ENCODE data around the gene MRFAP1. TPM values are rescaled to one million over a fixed set of nuclear protein-coding genes. Genes with fewer than 3 reads are reported as not detected.

Gene MRFAP1
- total and polyA plus RNA-seq, 2 of the 4 experiments (the other 2 are of a cell fraction) = 65.4 to 268 TPM

GRCh38 chr4:6605114-6605513 lies 35.4 kb upstream of the MRFAP1 start:
- no peak overlapping the region for H3K4me2 ChIP-seq (ENCODE audit: low read depth, low read length)
- DNase-seq = no peak
- intact Hi-C loops (cut with micrococcal nuclease) (no loop called here), in situ Hi-C loops (cut with MboI; ENCODE audit: low sequenced_read_pairs) (no loop called here), dilution Hi-C loops (cut with HindIII; ENCODE audit: low sequenced_read_pairs, unreplicated experiment) (no loop called here)
- no peak overlapping the region for H4K8ac ChIP-seq (ENCODE audit: low read depth in 2 of 2, low read length in 2 of 2)
- H2BK120ac ChIP-seq (ENCODE audit: low read depth, low read length) = no peak overlapping the region
- 0 out of 2 replicates have a peak, but pooled peaks cover 3% of the 10 kb centered on the region for H3K9me1 ChIP-seq (ENCODE audit: insufficient read depth, low read length)
- H3K23ac ChIP-seq (ENCODE audit: low read depth, low read length) = no peak overlapping the region
- H3K4ac ChIP-seq (ENCODE audit: low read depth, low read length) = no peak overlapping the region
- H4K20me1 ChIP-seq (ENCODE audit: insufficient read depth, low read length) = no peaks in the 10 kb centered on the region
- H2AK9ac ChIP-seq (replicated peaks; ENCODE audit: low read depth, low read length, poor library complexity) = no peak overlapping the region
- H3K36me3 ChIP-seq (ENCODE audit: control insufficient read depth, insufficient read depth, low read length) = peaks cover 44% of the 10 kb centered on the region; the same call in 1 of the 2 replicates
- H3K56ac ChIP-seq (ENCODE audit: extremely low read depth, insufficient read depth, low read length) = no peak overlapping the region
- H4K5ac ChIP-seq (ENCODE audit: low read depth, low read length) = no peak overlapping the region
- no peak overlapping the region for H2BK20ac ChIP-seq (ENCODE audit: low read depth, low read length)
- H2AK5ac ChIP-seq (ENCODE audit: low read depth, low read length) = no peak overlapping the region
- no peak overlapping the region for H3K14ac ChIP-seq (replicated peaks; ENCODE audit: low read depth, low read length)
- ATAC-seq (ENCODE audit: low read depth) = no peak
- no peak overlapping the region for H4K91ac ChIP-seq (ENCODE audit: insufficient read depth, low read depth, low read length)
- no peaks in the 10 kb centered on the region for H3K79me1 ChIP-seq (ENCODE audit: low read depth in 1 of 2, low read length in 2 of 2)
- BruUV-seq (replicated peaks) = no TSS peak
- H3K9ac ChIP-seq (ENCODE audit: low read depth, low read length) = no peak overlapping the region
- H3K9me3 ChIP-seq (ENCODE audit: control insufficient read depth, insufficient read depth, low read length) = peaks cover 9% of the 10 kb centered on the region
- TF ChIP-seq POLR2A (IDR thresholded peaks at IDR 0.05; ENCODE audit: low read depth, low read length) (no peak), RFX5 (IDR thresholded peaks at IDR 0.05; ENCODE audit: low read depth, low read length) (no peak)
- H3K4me3 ChIP-seq (ENCODE audit: insufficient read depth, low read depth, low read length) = no peak overlapping the region
- POLR2A ChIA-PET (ENCODE audit: unreplicated experiment) = no interaction called here
- H3K4me1 ChIP-seq (ENCODE audit: control insufficient read depth, insufficient read depth, low read length) = no peaks in the 10 kb centered on the region
- no peak overlapping the region for H2AFZ ChIP-seq (replicated peaks; ENCODE audit: low read length, poor library complexity)
- WGBS, 2 experiments (ENCODE audit: extremely low coverage in 2 of 2, insufficient read length in 1 of 2) = 96% methylated on average over 4 of the region's 8 CpGs; no CpG with 5 or more reads in 1 of the 2 experiments
- no peak overlapping the region for H3K18ac ChIP-seq (ENCODE audit: low read depth, low read length)
- H2BK15ac ChIP-seq (ENCODE audit: low read depth, low read length) = no peak overlapping the region
- H2BK5ac ChIP-seq (ENCODE audit: low read depth, low read length, poor library complexity, severe bottlenecking) = no peak overlapping the region
- H3K27ac ChIP-seq (ENCODE audit: insufficient read depth, low read length) = no peak overlapping the region
- no peaks in the 10 kb centered on the region for H3K27me3 ChIP-seq (ENCODE audit: control insufficient read depth, insufficient read depth, low read length)
- CTCF ChIA-PET = no interaction called here
